ENCODE data around the gene KLHL25.

DNA sequence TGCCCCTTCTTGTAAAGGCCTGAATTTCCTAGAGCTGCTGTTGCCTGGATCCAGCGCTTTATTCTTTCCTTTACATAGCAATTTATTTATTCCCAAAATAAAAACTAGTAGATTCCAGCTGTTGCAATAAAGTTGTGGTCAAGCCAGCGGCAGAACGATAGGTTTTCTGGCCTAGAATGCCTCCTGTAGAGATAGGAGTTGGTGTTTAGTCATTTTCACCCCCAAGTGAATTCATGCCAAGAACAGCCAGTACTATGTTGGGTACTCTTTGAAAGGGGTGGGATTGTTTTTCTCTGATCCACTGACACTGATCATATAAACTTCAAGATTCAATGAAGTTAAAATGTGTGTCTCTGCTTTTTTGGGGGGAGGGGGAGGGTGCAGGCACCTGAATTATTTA is 69.7 kb downstream of the KLHL25 start:
- TF ChIP-seq, protein P1, sequence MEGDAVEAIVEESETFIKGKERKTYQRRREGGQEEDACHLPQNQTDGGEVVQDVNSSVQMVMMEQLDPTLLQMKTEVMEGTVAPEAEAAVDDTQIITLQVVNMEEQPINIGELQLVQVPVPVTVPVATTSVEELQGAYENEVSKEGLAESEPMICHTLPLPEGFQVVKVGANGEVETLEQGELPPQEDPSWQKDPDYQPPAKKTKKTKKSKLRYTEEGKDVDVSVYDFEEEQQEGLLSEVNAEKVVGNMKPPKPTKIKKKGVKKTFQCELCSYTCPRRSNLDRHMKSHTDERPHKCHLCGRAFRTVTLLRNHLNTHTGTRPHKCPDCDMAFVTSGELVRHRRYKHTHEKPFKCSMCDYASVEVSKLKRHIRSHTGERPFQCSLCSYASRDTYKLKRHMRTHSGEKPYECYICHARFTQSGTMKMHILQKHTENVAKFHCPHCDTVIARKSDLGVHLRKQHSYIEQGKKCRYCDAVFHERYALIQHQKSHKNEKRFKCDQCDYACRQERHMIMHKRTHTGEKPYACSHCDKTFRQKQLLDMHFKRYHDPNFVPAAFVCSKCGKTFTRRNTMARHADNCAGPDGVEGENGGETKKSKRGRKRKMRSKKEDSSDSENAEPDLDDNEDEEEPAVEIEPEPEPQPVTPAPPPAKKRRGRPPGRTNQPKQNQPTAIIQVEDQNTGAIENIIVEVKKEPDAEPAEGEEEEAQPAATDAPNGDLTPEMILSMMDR (IDR thresholded peaks at IDR 0.05) = no peak
- TF ChIP-seq POLR2A (IDR thresholded peaks at IDR 0.05) = peak in 1 of 2 donors; percentile 31
